GM21529 (cell line): ENCODE results near the gene MOV10L1.

Experiments
- ATAC-seq: cut with Tn5 transposase; IDR thresholded peaks from one replicate; pipeline ENCODE4 v1.9.1; 2021; ENCODE audit not compliant: unreplicated experiment

MOV10L1 gene

GRCh38 chr22:50101870-50102565, 12.2 kb downstream of the MOV10L1 start:
- no peak for ATAC-seq

DNA sequence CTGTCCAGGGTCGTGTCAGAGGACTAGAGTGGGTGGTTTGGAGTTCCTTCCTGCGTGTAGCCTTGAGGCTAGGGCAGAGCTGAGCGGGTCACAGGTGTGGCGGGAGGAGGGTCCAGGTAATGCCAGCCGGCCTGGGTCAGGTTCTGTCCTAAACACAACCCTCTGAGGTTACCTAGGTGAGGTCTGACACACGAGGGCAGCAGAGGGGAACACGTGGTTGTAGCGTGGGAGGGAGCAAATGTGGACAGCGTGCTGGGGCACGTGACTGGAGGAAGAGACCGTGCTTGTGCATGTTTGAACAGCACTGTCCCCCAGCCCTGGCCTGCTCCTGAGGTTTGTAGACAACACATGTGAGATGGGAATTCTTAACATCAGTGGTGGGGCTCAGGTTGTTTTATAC, 13.1 kb downstream of the MOV10L1 start:
- ATAC-seq, result no peak

DNA sequence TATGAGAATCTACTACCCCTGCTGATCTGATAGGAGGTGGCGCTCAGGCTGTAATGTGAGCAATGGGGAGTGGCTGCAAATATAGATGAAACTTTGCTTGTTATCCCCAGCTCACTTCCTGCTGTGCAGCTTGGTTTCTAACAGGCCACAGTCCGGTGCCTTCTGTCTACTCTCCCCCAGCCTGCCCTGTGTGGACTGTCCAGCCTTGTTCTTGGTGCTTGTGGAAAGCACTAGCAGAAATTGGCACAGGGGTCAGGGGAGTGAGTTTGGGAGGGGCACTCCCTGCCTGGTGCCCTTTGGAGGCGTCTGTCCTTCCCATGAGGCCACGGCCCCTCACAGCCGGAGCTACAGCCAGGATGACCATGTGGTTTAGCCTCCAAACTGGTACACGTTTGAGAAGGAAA, 14.3 kb downstream of the MOV10L1 start:
- no peak for ATAC-seq

DNA sequence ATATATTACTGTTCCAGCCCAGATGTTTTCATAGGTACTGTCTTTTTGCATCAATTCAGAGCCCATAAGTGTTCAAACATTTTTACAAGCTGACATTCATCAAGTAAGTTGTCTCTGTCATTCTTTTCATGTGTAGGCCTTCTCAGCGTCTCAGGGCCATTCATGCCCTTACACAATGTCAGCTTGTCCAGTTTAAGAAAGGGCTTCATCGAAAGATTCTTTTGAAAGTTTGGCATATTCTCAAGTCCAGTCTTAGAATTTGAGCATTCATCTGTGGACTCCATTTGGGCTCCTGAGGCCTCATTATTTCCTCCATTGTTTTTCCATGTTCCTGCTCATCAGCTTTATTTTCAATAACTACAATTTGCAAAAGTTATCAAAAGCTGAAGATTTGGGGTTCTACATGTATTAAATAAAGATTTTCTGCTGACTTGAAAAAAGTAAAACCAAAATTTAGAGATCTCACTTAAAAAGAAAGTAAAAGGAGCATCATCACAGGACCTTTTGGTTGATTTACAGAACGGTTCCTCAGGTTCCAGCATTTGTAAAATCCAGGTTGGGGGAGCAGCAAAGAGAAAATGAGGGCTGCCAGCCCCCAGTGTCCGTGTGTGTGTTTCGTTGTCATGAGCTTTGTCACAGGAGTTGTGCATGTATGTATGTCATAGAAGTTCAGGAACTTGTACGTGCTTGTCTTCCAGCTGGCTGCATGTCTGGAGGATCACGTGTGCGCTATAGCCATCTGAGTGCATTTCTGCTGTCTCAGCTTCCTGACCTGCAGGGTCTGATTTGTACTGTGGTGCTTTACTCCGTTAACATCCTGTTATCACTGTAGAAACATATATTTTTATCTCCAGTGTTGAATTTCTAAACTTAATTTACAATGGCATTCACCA, 15.6 kb downstream of the MOV10L1 start:
- ATAC-seq, result no peak

GRCh38 chr22:50107529-50107928, 17.7 kb downstream of the MOV10L1 start:
- no peak for ATAC-seq

- ATAC-seq, result no peak
These were observed 21.2 kb downstream of the MOV10L1 start for GRCh38 chr22:50111056-50111455.

- no peak for ATAC-seq
These were observed 22.6 kb downstream of the MOV10L1 start for GRCh38 chr22:50112151-50113118.

GRCh38 chr22:50114221-50115021, 24.6 kb downstream of the MOV10L1 start:
- no peak for ATAC-seq

GRCh38 chr22:50115693-50116092, 25.9 kb downstream of the MOV10L1 start:
- no peak for ATAC-seq

GRCh38 chr22:50117168-50117762, 27.5 kb downstream of the MOV10L1 start:
- no peak for ATAC-seq

DNA sequence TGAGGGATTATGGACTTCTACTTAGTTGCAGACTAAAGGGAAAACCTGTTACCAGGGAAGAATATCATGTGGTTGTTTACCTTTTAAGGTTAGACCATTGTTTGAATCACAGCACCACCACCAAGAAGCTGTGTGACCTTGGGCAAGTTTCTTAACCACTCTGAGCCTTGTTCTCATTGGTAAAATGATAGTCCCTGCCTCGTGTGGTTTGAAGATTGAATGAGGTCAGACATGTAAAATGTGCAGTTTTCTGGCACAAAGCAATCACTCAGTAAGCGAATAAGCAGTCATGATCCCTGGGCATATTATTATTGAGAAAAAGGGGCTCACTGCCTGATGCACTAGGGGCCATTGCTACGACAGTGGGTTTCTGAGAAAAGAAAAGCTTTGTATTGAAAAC, 28.3 kb downstream of the MOV10L1 start:
- no peak for ATAC-seq

DNA sequence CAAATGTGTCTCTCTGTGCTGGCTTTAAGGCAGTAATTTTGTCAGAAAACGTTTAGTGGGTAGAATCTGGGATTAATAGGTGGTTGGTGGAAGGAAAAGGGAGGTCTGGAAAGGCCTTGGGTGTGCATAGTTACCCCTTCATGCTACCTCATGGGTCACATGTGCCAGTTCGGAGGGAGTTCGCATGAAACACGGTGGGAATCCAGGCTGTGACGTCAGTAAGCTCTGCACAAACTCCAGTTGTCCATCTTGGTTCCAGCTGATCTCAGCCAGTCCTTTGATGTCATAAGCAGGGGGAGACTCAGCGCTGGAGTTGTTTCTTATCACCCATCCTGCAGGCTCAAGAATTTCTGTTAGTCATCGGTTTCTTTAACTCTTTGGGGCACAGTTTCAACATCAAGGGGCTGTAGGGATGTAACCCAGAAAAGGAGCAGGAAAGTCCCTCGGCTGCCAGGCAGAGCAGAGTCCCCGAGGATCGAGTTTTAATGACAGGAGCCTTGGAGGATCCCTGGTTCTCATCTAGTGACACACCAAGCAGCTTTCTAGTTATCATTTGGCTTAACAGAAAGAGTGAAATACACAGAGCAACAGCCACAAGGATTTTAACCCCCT, 28.9 kb downstream of the MOV10L1 start:
- ATAC-seq, result no peak

DNA sequence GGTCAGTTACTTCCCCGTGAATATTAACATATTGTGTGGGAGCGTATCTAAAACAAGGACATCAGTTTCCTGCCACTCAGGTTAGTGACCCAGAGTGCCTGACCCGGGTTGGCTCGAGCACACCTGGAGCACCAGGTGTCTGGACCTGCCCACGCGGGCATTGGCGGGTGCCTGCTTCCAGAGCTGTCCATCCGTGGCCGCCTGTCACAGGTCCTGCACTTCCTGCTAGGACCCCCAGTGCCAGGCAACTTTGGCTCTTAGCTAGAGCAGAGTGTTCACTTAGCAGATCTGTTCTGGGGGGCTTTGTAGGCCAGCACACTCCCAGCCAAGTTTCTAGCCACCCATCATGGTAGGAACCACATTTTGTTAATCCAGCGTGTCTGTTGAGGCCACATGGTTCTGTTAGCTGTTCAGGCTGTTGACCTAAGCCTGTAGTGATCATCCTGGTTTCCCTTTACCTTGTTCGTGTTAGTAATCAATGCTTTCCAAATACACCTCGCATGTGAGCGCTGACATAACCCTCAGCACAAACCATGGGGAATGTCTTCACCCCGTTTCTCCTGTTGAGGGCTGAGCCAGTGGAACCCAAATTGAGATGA, 29.5 kb downstream of the MOV10L1 start:
- no peak for ATAC-seq

DNA sequence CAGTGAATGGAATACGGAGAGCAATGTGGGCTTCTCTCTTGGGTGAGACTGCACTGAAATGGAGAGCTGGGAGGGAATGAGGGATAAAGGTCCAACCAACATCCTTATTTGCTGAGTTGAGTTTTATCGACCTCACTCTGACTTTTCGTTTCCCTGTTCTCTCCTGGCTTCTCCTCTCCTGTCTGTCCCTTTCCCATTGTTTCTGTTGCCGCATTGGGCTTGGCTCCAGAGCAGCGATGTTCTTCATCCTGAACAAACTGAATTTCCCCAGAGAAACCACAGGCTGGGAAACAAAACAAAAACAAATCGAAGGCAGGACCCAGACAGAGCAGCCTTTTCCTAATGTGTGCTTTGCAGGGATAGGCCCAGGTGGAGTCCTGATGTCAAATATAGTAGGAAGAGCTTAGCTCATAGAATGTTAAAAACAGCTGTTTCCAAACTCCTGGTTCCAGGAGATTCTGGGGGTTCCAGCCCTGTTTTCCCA, 30.0 kb downstream of the MOV10L1 start:
- no peak for ATAC-seq

- no peak for ATAC-seq
These were observed 31.5 kb downstream of the MOV10L1 start for GRCh38 chr22:50121202-50121740.

- no peak for ATAC-seq
These were observed 33.3 kb downstream of the MOV10L1 start for GRCh38 chr22:50123119-50123518.

DNA sequence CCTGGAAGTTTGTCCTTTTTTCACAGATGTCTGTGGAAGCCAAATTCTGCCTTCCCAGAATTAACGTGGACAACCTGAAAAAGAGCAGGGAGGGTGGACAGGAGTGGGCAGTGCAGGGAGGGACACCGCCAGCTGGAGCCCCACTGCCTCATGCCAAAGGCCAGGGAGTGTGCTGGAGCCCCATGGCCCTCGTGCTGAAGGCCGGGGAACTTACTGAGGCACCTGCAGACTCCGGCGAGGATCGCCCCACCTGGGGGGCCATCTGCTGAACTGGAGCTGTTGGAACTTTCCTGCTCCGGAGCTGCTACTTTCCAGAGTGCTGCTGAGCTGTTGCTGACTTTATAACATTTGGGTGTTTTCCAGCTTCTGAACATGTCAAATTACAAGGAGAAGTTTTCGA, 35.2 kb downstream of the MOV10L1 start:
- ATAC-seq, result no peak

- no peak for ATAC-seq
These were observed 39.4 kb downstream of the MOV10L1 start for GRCh38 chr22:50129121-50129736.
